Endometrial microvascular endothelial cells (primary cell): Measurements from ENCODE around the gene YBX2. TPM values are rescaled to one million over a fixed set of nuclear protein-coding genes. Genes with fewer than 3 reads are reported as not detected.

Experiments
- in situ Hi-C: cut with HindIII; loops from 2 replicates; pipeline ENCODE4 v1.10.0; 2017; ENCODE audit warnings: low sequenced_read_pairs, low pct_unique_long_range_greater_than_20kb; ENCODE audit errors: inconsistent ontology term
- total RNA-seq: library from RNA; depleted of rRNA; stranded (reverse); fragments of >200 nt; gene quantifications from one replicate; pipeline ENCODE4 v1.2.3, GENCODE V29; 2015; ENCODE audit errors: inconsistent ontology term

Gene YBX2
- total RNA-seq, 1 donor from 2014 or later = not detected

DNA sequence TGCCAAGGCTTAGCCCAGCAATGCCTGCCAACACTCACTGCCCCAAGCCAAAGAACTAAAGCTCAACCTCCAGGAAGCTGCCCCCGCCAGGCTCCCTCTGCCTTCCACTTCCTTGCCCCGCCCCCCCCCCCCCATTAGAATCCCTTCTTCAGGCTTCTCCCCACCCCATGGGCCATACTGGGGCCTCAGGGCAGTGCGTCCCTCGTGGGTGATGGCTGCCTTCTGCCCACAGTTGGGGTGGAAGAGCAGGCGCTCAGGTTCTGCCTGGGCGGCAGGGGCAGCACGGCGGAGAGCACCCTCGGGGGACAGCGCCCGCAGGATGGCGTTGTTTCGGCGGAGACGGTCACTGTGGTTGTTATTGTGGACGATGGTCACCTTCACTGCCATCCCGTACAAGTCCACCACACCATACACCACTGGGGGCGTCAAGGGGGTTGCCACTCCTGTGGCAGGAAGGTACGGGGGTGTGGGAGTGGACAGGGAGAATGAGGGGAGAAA is 30.6 kb upstream of the YBX2 start:
- in situ Hi-C loops = no loop called here

DNA sequence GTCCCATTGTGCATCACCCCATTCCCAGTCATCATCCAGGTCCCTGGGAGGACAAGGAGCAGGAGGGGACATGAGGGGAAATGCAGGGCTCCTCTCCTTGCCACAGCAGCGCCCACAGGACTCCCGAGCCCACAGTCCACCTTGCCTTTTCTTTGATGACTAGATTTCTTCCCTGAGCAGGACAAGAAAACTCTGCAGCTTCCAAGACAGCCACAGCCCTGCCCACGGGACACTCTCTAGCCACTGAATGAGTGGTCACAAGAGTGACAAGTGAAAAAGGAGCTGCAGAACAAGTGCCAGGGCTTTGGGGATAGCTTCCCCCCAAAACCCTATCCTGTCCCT is 30.0 kb upstream of the YBX2 start:
- in situ Hi-C loops = no loop called here

- in situ Hi-C loops = no loop called here
Measured at GRCh38 chr17:7323731-7324437, 29.4 kb upstream of the YBX2 start.

GRCh38 chr17:7322520-7323194 is 28.2 kb upstream of the YBX2 start:
- in situ Hi-C loops = no loop called here

DNA sequence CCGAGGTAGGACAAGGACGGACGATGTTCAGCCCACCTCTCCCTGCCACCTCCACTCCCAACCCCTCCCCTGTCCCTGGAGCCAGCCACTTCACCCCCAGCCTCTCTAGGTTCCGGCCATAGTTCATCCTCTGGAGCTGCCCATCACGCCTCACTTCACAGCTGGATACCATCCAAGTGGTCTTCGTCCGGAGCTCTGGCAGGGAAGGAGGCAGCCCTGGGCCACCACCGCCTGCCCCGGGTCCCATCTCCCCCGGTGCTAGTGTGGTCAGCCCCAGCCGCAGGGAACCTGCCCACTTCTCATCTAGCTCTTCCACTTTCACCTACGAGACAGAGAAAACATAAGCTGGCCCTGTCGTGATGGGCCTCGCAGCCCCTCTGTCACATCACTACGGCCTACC is 27.0 kb upstream of the YBX2 start:
- in situ Hi-C loops = no loop called here

- in situ Hi-C loops = no loop called here
Measured at GRCh38 chr17:7318121-7318860, 23.9 kb upstream of the YBX2 start.

DNA sequence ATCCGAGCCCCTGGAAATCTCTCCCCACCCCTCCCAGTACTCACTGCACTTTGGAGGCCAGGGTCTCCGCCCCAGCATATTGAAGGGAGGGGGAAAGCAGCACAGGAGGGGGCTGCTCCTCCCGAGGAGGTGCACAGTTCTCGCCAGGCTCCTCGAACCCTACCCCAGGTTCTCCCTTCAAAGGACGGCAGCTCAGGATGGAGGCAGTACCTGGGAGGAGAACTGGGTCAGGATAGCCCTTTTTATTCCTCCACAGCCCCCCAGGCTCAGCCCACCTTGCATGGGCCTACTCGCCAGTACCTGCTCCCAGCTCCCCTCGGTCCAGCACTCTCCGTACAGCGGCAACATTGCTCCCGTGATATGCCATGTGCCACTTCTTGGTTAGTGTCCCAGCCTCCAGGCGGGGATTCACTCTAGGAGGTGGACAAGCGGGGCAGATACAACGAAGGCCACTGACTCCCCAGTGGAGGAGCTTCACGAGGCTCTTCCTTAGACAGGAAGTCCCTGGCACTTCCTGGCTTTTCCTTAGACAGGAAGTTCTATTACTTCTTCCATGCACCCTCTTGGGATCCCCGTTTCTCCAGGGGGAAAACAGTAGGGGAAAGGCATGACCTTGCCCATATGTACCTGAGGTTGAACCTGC is 22.8 kb upstream of the YBX2 start:
- in situ Hi-C loops = no loop called here

- in situ Hi-C loops = no loop called here
Measured at GRCh38 chr17:7315570-7316235, 21.3 kb upstream of the YBX2 start.

GRCh38 chr17:7314719-7315569 is 20.5 kb upstream of the YBX2 start, which contains the start of gene GPS2:
GPS2 (minus strand) TSS chr17:7315360; CDS start chr17:7315052, 308 bp downstream.
- in situ Hi-C loops = no loop called here

GRCh38 chr17:7313890-7314718 is 19.7 kb upstream of the YBX2 start:
- in situ Hi-C loops = no loop called here

- in situ Hi-C loops = no loop called here
Measured at GRCh38 chr17:7313088-7313889, 18.9 kb upstream of the YBX2 start.

DNA sequence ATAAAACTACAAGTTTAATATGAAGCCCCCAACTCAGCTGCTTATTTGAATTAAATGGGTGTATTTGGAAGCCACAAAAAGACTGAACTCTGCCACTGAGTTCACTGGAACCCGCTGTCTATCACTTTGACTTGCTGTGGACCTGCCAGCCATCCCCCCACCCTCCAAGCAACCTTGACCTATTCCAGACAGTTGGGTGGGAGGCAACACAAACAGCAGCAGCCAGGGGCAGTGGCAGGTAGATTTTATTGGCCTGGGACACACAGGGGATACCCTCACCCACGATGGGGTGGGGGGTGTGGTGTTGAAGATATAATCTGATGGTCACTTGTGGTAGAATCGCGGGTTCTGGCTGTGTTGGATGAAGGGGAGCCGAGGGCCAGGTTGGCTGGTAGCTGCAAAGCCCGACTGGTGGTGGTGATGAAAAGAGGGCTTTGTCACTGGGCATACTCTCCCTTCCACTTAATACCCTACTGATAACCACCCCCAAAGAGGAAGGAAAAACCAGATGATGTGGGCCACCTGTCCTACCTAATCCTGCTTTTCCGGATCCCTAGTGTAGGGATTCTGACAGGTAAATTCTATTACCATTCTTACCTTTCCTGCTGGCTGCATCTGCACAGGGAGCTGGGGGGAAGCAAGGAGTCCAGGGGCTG is 18.1 kb upstream of the YBX2 start:
- in situ Hi-C loops = no loop called here

DNA sequence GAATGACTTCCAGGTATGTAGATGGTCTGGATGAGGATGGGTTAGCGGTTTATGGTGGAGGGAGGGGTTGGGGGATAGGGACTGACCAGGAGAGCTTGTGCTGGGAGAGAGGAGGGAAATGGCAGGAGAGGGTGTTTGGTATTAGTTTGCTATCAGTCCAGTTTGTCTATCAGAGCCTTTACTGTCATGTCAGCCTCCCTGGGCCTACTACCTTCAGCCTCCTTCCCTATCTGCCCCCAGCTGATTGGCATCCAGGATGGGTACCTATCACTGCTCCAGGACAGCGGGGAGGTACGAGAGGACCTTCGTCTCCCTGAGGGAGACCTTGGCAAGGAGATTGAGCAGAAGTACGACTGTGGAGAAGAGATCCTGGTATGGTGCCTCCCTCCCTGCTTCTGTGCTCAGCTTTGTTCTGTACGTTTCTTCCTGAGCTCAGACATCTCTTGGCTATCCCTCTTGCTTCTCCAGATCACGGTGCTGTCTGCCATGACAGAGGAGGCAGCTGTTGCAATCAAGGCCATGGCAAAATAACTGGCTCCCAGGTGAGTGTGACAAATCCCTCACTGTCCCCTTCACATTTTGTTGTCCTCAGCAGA is 16.8 kb upstream of the YBX2 start:
- in situ Hi-C loops = no loop called here

DNA sequence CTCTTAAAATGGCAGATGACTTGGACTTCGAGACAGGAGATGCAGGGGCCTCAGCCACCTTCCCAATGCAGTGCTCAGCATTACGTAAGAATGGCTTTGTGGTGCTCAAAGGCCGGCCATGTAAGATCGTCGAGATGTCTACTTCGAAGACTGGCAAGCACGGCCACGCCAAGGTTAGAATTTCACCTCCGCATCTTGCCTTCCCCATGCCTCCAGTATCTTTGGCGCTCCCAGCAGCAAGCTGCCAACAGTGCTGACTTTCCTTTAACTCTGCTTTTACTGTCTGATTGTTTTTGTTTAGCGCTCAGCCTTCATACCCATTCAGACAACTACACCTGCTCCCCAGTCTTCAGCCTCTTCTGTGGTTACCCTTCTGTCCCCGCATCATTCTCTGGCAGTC is 15.2 kb upstream of the YBX2 start:
- in situ Hi-C loops = no loop called here

DNA sequence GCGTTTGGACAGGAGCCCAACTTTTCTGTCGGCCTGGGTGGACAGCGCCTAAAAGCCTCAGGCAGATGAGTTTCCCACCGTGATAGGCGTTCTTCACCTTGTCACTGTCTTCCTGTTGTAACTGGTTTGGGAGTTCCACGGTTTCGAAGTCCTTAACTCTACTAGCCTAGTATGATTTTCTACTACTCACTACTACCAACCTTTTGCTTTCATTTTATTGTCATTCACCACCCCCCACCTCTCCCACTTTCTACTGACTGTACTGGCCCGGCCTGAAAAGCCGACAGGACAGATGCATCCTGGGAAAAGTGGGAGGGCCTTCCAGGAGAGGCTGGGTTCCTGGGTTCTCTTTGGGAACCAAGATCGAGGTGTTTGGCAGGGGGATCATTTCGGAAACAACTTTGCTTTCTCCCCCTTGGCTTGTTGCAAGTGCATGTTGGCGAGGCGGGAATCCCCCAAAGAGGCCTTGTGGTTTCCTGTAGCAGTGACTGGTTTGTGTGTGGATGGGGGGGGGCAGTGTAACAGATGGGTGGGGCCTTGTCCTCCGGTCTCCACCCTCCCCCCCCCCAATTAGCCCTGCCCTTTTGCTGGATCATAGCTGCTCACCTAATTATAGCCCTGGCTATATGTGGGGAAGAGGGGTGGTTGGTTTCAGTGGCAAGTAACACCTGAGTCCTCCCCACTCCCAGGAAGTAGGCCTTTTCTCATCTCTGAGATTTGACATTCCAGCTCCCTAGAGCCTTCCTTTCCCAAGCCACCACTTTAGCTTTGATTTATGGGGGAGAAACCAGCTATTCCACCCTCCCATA is 14.4 kb upstream of the YBX2 start:
- in situ Hi-C loops = no loop called here
